ENCODE measurements around the gene EPO. TPM values are rescaled to one million over a fixed set of nuclear protein-coding genes. Genes with fewer than 3 reads are reported as not detected.

EPO gene
- total and polyA plus RNA-seq, 4 donors = 0.10 TPM; not detected in 3

DNA sequence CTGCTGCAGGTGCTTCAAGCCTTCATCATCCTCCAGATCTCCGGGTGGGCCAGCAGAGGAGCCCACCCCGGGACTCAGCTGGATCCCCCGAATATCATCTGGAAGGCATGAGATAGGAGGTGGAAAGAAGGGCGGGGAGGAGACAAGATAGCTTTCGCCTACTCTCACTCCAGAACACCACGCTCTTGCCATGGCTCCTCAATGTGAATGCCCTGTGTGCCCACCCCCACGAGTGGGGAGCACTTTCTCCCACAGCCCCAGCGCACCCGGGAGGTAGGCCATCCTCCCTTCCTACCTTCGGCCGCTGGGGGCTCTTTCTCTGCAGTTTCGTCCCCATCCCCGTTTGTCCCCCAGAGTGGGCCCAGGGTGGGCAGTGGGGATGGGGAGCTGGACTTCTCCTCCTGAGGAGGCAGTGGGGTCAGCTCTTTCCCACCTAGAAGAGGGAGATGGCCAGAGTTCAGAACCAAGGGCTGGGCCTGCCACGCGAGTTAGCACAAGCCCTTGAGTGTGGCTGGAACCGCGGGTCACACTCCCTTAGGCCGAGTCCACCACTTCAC is 35.1 kb upstream of the EPO start:
- Histone ChIP-seq H3K27me3 (ENCODE audit: control insufficient read depth in 3 of 3, insufficient read depth in 3 of 3, low read length in 2 of 3) (no peaks in the 10 kb centered on the region), H3K36me3 (ENCODE audit: control insufficient read depth in 4 of 4, insufficient read depth in 4 of 4, low read length in 4 of 4) (peaks cover 10 to 81% (median 32%) of the 10 kb centered on the region in 4 donors), H3K9me3 (ENCODE audit: control insufficient read depth in 4 of 4, insufficient read depth in 3 of 4, low read length in 3 of 4) (no peaks in the 10 kb centered on the region), H3K9ac (ENCODE audit: insufficient read depth in 1 of 2, low read length in 2 of 2) (no peak overlapping the region), H3K27ac (ENCODE audit: low read depth in 1 of 2, low read length in 1 of 2) (no peak overlapping the region), H3K4me1 (ENCODE audit: control insufficient read depth in 5 of 5, insufficient read depth in 5 of 5, low read length in 5 of 5) (peaks cover 0 to 3% (median 0%) of the 10 kb centered on the region in 5 donors), H3K4me3 (no peak overlapping the region)
- DNase-seq (no peak), ATAC-seq (ENCODE audit: insufficient read depth, low FRiP score) (no peak)
- TF ChIP-seq, protein P1, sequence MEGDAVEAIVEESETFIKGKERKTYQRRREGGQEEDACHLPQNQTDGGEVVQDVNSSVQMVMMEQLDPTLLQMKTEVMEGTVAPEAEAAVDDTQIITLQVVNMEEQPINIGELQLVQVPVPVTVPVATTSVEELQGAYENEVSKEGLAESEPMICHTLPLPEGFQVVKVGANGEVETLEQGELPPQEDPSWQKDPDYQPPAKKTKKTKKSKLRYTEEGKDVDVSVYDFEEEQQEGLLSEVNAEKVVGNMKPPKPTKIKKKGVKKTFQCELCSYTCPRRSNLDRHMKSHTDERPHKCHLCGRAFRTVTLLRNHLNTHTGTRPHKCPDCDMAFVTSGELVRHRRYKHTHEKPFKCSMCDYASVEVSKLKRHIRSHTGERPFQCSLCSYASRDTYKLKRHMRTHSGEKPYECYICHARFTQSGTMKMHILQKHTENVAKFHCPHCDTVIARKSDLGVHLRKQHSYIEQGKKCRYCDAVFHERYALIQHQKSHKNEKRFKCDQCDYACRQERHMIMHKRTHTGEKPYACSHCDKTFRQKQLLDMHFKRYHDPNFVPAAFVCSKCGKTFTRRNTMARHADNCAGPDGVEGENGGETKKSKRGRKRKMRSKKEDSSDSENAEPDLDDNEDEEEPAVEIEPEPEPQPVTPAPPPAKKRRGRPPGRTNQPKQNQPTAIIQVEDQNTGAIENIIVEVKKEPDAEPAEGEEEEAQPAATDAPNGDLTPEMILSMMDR (IDR thresholded peaks at IDR 0.05; ENCODE audit: control extremely low read depth, extremely low read depth) = no peak
- WGBS, 2 donors = 92 to 97% methylated on average over 18 of the region's 18 CpGs

DNA sequence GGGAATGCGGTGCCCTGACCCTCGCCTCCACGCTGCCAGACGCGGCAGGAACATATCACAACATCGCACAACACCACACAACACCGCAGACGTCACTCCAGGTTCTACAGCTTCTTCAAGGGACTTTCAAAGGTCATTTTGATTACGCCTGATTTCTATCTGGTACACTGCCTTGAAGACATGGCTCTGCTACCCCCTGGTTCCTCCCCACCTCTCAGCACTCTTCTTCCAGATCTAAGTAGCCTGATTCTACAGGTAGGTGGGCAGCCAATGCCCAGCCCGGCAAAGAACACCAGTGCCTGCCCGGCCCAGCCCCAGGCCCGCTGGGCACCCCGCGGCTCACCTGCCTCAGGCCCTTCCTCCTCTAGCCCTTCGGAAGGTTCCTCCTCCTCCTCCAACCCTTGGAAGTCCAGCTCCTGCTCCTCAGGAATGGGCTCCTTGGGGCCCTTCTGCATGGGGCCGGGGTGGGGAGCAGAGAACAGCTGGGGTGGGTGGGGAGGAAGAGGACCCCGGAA is 34.6 kb upstream of the EPO start:
- no peak for DNase-seq
- Histone ChIP-seq H3K9ac (ENCODE audit: insufficient read depth in 1 of 2, low read length in 2 of 2) (no peak overlapping the region), H3K4me1 (ENCODE audit: control insufficient read depth in 5 of 5, insufficient read depth in 5 of 5, low read length in 5 of 5) (peaks cover 0 to 3% (median 0%) of the 10 kb centered on the region in 5 donors), H3K4me3 (no peak overlapping the region), H3K27me3 (ENCODE audit: control insufficient read depth in 3 of 3, insufficient read depth in 3 of 3, low read length in 2 of 3) (no peaks in the 10 kb centered on the region), H3K36me3 (ENCODE audit: control insufficient read depth in 4 of 4, insufficient read depth in 4 of 4, low read length in 4 of 4) (peaks cover 10 to 76% (median 29%) of the 10 kb centered on the region in 4 donors), H3K9me3 (ENCODE audit: control insufficient read depth in 4 of 4, insufficient read depth in 3 of 4, low read length in 3 of 4) (no peaks in the 10 kb centered on the region), H3K27ac (ENCODE audit: low read depth in 1 of 2, low read length in 1 of 2) (no peak overlapping the region)
- WGBS, 2 donors = 94% methylated on average over 17 of the region's 17 CpGs
- ATAC-seq (ENCODE audit: insufficient read depth, low FRiP score) = no peak
- TF ChIP-seq, protein P1 (IDR thresholded peaks at IDR 0.05; ENCODE audit: control extremely low read depth, extremely low read depth) = no peak

DNA sequence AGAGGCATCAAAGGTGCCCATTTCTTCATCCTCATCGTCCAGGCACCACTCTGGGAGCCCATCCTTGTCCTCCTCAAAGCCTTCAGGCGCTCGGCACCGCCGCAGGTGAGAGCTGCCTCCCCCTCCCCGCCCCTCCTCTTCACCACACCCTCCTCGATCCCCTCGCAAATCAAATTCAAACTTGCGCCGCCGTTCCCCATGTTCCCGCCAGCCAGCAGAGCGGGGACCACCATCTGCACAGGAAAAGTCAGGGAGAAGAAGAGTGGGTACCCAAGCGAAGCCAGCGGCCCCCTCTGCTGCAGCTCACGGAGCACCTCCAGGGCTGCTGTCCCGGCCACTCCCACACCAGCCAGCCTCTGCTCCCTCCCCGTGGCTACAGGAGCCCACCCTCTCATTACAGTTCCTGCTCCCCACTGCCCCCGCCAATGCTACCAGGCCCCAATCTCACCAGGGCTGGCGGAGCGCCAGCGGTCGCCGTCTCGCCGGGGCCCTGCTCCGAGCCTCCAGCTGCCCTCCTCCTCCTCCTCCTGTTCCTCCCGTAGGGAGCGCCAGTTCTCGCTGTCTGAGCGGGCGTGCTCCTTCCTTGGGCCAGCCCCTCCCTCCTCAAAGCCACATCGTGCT is 34.0 kb upstream of the EPO start:
- H3K4me3 ChIP-seq = no peak overlapping the region
- DNase-seq (peak in 1 of 3 donors; percentile 23), ATAC-seq (ENCODE audit: insufficient read depth, low FRiP score) (no peak)
- H3K36me3 ChIP-seq (ENCODE audit: control insufficient read depth in 4 of 4, insufficient read depth in 4 of 4, low read length in 4 of 4) = peaks cover 10 to 75% (median 28%) of the 10 kb centered on the region in 4 donors
- no peak overlapping the region for H3K27ac ChIP-seq (ENCODE audit: low read depth in 1 of 2, low read length in 1 of 2)
- H3K9me3 ChIP-seq (ENCODE audit: control insufficient read depth in 4 of 4, insufficient read depth in 3 of 4, low read length in 3 of 4) = no peaks in the 10 kb centered on the region
- TF ChIP-seq, protein P1 (IDR thresholded peaks at IDR 0.05; ENCODE audit: control extremely low read depth, extremely low read depth) = no peak
- no peak overlapping the region for H3K9ac ChIP-seq (ENCODE audit: insufficient read depth in 1 of 2, low read length in 2 of 2)
- peaks cover 0 to 6% (median 3%) of the 10 kb centered on the region in 5 donors for H3K4me1 ChIP-seq (ENCODE audit: control insufficient read depth in 5 of 5, insufficient read depth in 5 of 5, low read length in 5 of 5)
- 84% methylated on average over 33 of the region's 33 CpGs for WGBS, 2 donors
- no peaks in the 10 kb centered on the region for H3K27me3 ChIP-seq (ENCODE audit: control insufficient read depth in 3 of 3, insufficient read depth in 3 of 3, low read length in 2 of 3)
